ENCODE measurements around the gene AIDA.

Gene AIDA

GRCh38 chr1:222736470-222736869 is 24.2 kb upstream of the AIDA start:
- TF ChIP-seq CTCF (conservative IDR thresholded peaks at IDR 0.05; ENCODE audit: control insufficient read depth, insufficient read depth, low read depth, low read length): no peak
- DNase-seq (ENCODE audit: low read depth): no peak
- no peak overlapping the region for H3K4me3 ChIP-seq (ENCODE audit: control insufficient read depth, low read depth, low read length)

- DNase-seq (ENCODE audit: low read depth): no peak
- no peak overlapping the region for H3K4me3 ChIP-seq (ENCODE audit: control insufficient read depth, low read depth, low read length)
- no peak for TF ChIP-seq CTCF (conservative IDR thresholded peaks at IDR 0.05; ENCODE audit: control insufficient read depth, insufficient read depth, low read depth, low read length)
Measured at GRCh38 chr1:222734740-222735139, 22.4 kb upstream of the AIDA start.

GRCh38 chr1:222732216-222733159 is 20.2 kb upstream of the AIDA start:
- no peak for DNase-seq (ENCODE audit: low read depth)
- no peak overlapping the region for H3K4me3 ChIP-seq (ENCODE audit: control insufficient read depth, low read depth, low read length)
- TF ChIP-seq CTCF (conservative IDR thresholded peaks at IDR 0.05; ENCODE audit: control insufficient read depth, insufficient read depth, low read depth, low read length): no peak

- H3K4me3 ChIP-seq (ENCODE audit: control insufficient read depth, low read depth, low read length): no peak overlapping the region
- TF ChIP-seq CTCF (conservative IDR thresholded peaks at IDR 0.05; ENCODE audit: control insufficient read depth, insufficient read depth, low read depth, low read length): no peak
- DNase-seq (ENCODE audit: low read depth): no peak
Measured at GRCh38 chr1:222730866-222731265, 18.6 kb upstream of the AIDA start.

GRCh38 chr1:222728746-222729145 is 16.5 kb upstream of the AIDA start:
- no peak for DNase-seq (ENCODE audit: low read depth)
- TF ChIP-seq CTCF (conservative IDR thresholded peaks at IDR 0.05; ENCODE audit: control insufficient read depth, insufficient read depth, low read depth, low read length): no peak

GRCh38 chr1:222716393-222716792 is 4.1 kb upstream of the AIDA start:
- DNase-seq (ENCODE audit: low read depth): no peak
- TF ChIP-seq CTCF (conservative IDR thresholded peaks at IDR 0.05; ENCODE audit: control insufficient read depth, insufficient read depth, low read depth, low read length): no peak
- H3K4me3 ChIP-seq (ENCODE audit: control insufficient read depth, low read depth, low read length): no peak overlapping the region

More at GRCh38 chr1:222728746-222729145, 16.5 kb upstream of the AIDA start:
- H3K4me3 ChIP-seq (ENCODE audit: control insufficient read depth, low read depth, low read length): no peak overlapping the region

Data from fibroblast of mammary gland (primary cell).